ENCODE data around the gene SPC25.

The SPC25 gene

GRCh38 chr2:168851674-168852320 is 38.4 kb downstream of the SPC25 start:
- Histone ChIP-seq H3K9ac (ENCODE audit: low read depth in 1 of 2, low read length in 2 of 2) (no peak overlapping the region), H3K4me3 (ENCODE audit: low read depth in 1 of 2, low read length in 2 of 2) (no peak overlapping the region), H3K27me3 (ENCODE audit: control insufficient read depth in 1 of 2, insufficient read depth in 2 of 2, low read length in 2 of 2) (no peaks in the 10 kb centered on the region), H3K36me3 (ENCODE audit: control insufficient read depth in 1 of 2, insufficient read depth in 2 of 2, low read length in 2 of 2) (peaks cover 10 to 20% of the 10 kb centered on the region in 2 donors), H3K4me1 (ENCODE audit: control insufficient read depth in 1 of 2, insufficient read depth in 2 of 2, low read length in 2 of 2) (no peaks in the 10 kb centered on the region), H3K9me3 (ENCODE audit: control insufficient read depth in 1 of 2, low read length in 2 of 2) (no peaks in the 10 kb centered on the region), H3K27ac (ENCODE audit: low read depth, low read length) (no peak overlapping the region)

GRCh38 chr2:168850846-168851245 is 39.4 kb downstream of the SPC25 start:
- Histone ChIP-seq H3K4me3 (ENCODE audit: low read depth in 1 of 2, low read length in 2 of 2) (no peak overlapping the region), H3K9me3 (ENCODE audit: control insufficient read depth in 1 of 2, low read length in 2 of 2) (no peaks in the 10 kb centered on the region), H3K9ac (ENCODE audit: low read depth in 1 of 2, low read length in 2 of 2) (no peak overlapping the region), H3K4me1 (ENCODE audit: control insufficient read depth in 1 of 2, insufficient read depth in 2 of 2, low read length in 2 of 2) (no peaks in the 10 kb centered on the region), H3K27me3 (ENCODE audit: control insufficient read depth in 1 of 2, insufficient read depth in 2 of 2, low read length in 2 of 2) (no peaks in the 10 kb centered on the region), H3K36me3 (ENCODE audit: control insufficient read depth in 1 of 2, insufficient read depth in 2 of 2, low read length in 2 of 2) (peaks cover 10 to 29% of the 10 kb centered on the region in 2 donors), H3K27ac (ENCODE audit: low read depth, low read length) (no peak overlapping the region)

GRCh38 chr2:168849610-168850009 is 40.6 kb downstream of the SPC25 start:
- H3K4me3 ChIP-seq (ENCODE audit: low read depth in 1 of 2, low read length in 2 of 2): no peak overlapping the region
- H3K27me3 ChIP-seq (ENCODE audit: control insufficient read depth in 1 of 2, insufficient read depth in 2 of 2, low read length in 2 of 2): no peaks in the 10 kb centered on the region
- H3K27ac ChIP-seq (ENCODE audit: low read depth, low read length): no peak overlapping the region
- H3K9me3 ChIP-seq (ENCODE audit: control insufficient read depth in 1 of 2, low read length in 2 of 2): no peaks in the 10 kb centered on the region
- no peaks in the 10 kb centered on the region for H3K4me1 ChIP-seq (ENCODE audit: control insufficient read depth in 1 of 2, insufficient read depth in 2 of 2, low read length in 2 of 2)
- no peak overlapping the region for H3K9ac ChIP-seq (ENCODE audit: low read depth in 1 of 2, low read length in 2 of 2)
- peaks cover 8 to 30% of the 10 kb centered on the region in 2 donors for H3K36me3 ChIP-seq (ENCODE audit: control insufficient read depth in 1 of 2, insufficient read depth in 2 of 2, low read length in 2 of 2)

- Histone ChIP-seq H3K9ac (ENCODE audit: low read depth in 1 of 2, low read length in 2 of 2) (no peak overlapping the region), H3K4me1 (ENCODE audit: control insufficient read depth in 1 of 2, insufficient read depth in 2 of 2, low read length in 2 of 2) (no peaks in the 10 kb centered on the region), H3K9me3 (ENCODE audit: control insufficient read depth in 1 of 2, low read length in 2 of 2) (no peaks in the 10 kb centered on the region), H3K4me3 (ENCODE audit: low read depth in 1 of 2, low read length in 2 of 2) (no peak overlapping the region), H3K36me3 (ENCODE audit: control insufficient read depth in 1 of 2, insufficient read depth in 2 of 2, low read length in 2 of 2) (peaks cover 6 to 30% of the 10 kb centered on the region in 2 donors), H3K27ac (ENCODE audit: low read depth, low read length) (no peak overlapping the region), H3K27me3 (ENCODE audit: control insufficient read depth in 1 of 2, insufficient read depth in 2 of 2, low read length in 2 of 2) (no peaks in the 10 kb centered on the region)
Observed at GRCh38 chr2:168848225-168848624, 42.0 kb downstream of the SPC25 start.

GRCh38 chr2:168843253-168843652 is 47.0 kb downstream of the SPC25 start:
- peaks cover 0 to 16% of the 10 kb centered on the region in 2 donors for H3K36me3 ChIP-seq (ENCODE audit: control insufficient read depth in 1 of 2, insufficient read depth in 2 of 2, low read length in 2 of 2)
- H3K4me3 ChIP-seq (ENCODE audit: low read depth in 1 of 2, low read length in 2 of 2): no peak overlapping the region
- H3K27ac ChIP-seq (ENCODE audit: low read depth, low read length): no peak overlapping the region
- no peaks in the 10 kb centered on the region for H3K9me3 ChIP-seq (ENCODE audit: control insufficient read depth in 1 of 2, low read length in 2 of 2)
- H3K27me3 ChIP-seq (ENCODE audit: control insufficient read depth in 1 of 2, insufficient read depth in 2 of 2, low read length in 2 of 2): no peaks in the 10 kb centered on the region
- H3K9ac ChIP-seq (ENCODE audit: low read depth in 1 of 2, low read length in 2 of 2): no peak overlapping the region
- no peaks in the 10 kb centered on the region for H3K4me1 ChIP-seq (ENCODE audit: control insufficient read depth in 1 of 2, insufficient read depth in 2 of 2, low read length in 2 of 2)

- H3K36me3 ChIP-seq (ENCODE audit: control insufficient read depth in 1 of 2, insufficient read depth in 2 of 2, low read length in 2 of 2): peaks cover 2 to 17% of the 10 kb centered on the region in 2 donors
- H3K9me3 ChIP-seq (ENCODE audit: control insufficient read depth in 1 of 2, low read length in 2 of 2): no peaks in the 10 kb centered on the region
- H3K9ac ChIP-seq (ENCODE audit: low read depth in 1 of 2, low read length in 2 of 2): no peak overlapping the region
- H3K4me3 ChIP-seq (ENCODE audit: low read depth in 1 of 2, low read length in 2 of 2): no peak overlapping the region
- H3K27ac ChIP-seq (ENCODE audit: low read depth, low read length): no peak overlapping the region
- no peaks in the 10 kb centered on the region for H3K27me3 ChIP-seq (ENCODE audit: control insufficient read depth in 1 of 2, insufficient read depth in 2 of 2, low read length in 2 of 2)
- H3K4me1 ChIP-seq (ENCODE audit: control insufficient read depth in 1 of 2, insufficient read depth in 2 of 2, low read length in 2 of 2): no peaks in the 10 kb centered on the region
Observed at GRCh38 chr2:168841445-168841844, 48.8 kb downstream of the SPC25 start.

GRCh38 chr2:168835969-168836368 is 54.3 kb downstream of the SPC25 start:
- Histone ChIP-seq H3K4me3 (ENCODE audit: low read depth in 1 of 2, low read length in 2 of 2) (no peak overlapping the region), H3K27ac (ENCODE audit: low read depth, low read length) (no peak overlapping the region), H3K27me3 (ENCODE audit: control insufficient read depth in 1 of 2, insufficient read depth in 2 of 2, low read length in 2 of 2) (no peaks in the 10 kb centered on the region), H3K4me1 (ENCODE audit: control insufficient read depth in 1 of 2, insufficient read depth in 2 of 2, low read length in 2 of 2) (no peaks in the 10 kb centered on the region), H3K9me3 (ENCODE audit: control insufficient read depth in 1 of 2, low read length in 2 of 2) (no peaks in the 10 kb centered on the region), H3K36me3 (ENCODE audit: control insufficient read depth in 1 of 2, insufficient read depth in 2 of 2, low read length in 2 of 2) (peaks cover 14 to 40% of the 10 kb centered on the region in 2 donors), H3K9ac (ENCODE audit: low read depth in 1 of 2, low read length in 2 of 2) (no peak overlapping the region)

- Histone ChIP-seq H3K9ac (ENCODE audit: low read depth in 1 of 2, low read length in 2 of 2) (no peak overlapping the region), H3K9me3 (ENCODE audit: control insufficient read depth in 1 of 2, low read length in 2 of 2) (no peaks in the 10 kb centered on the region), H3K4me3 (ENCODE audit: low read depth in 1 of 2, low read length in 2 of 2) (no peak overlapping the region), H3K4me1 (ENCODE audit: control insufficient read depth in 1 of 2, insufficient read depth in 2 of 2, low read length in 2 of 2) (no peaks in the 10 kb centered on the region), H3K27me3 (ENCODE audit: control insufficient read depth in 1 of 2, insufficient read depth in 2 of 2, low read length in 2 of 2) (no peaks in the 10 kb centered on the region), H3K27ac (ENCODE audit: low read depth, low read length) (no peak overlapping the region), H3K36me3 (ENCODE audit: control insufficient read depth in 1 of 2, insufficient read depth in 2 of 2, low read length in 2 of 2) (peaks cover 22 to 56% of the 10 kb centered on the region in 2 donors)
Observed at GRCh38 chr2:168831662-168832061, 58.6 kb downstream of the SPC25 start.

- Histone ChIP-seq H3K27ac (ENCODE audit: low read depth, low read length) (no peak overlapping the region), H3K9ac (ENCODE audit: low read depth in 1 of 2, low read length in 2 of 2) (no peak overlapping the region), H3K4me1 (ENCODE audit: control insufficient read depth in 1 of 2, insufficient read depth in 2 of 2, low read length in 2 of 2) (no peaks in the 10 kb centered on the region), H3K36me3 (ENCODE audit: control insufficient read depth in 1 of 2, insufficient read depth in 2 of 2, low read length in 2 of 2) (peaks cover 16 to 49% of the 10 kb centered on the region in 2 donors), H3K9me3 (ENCODE audit: control insufficient read depth in 1 of 2, low read length in 2 of 2) (no peaks in the 10 kb centered on the region), H3K27me3 (ENCODE audit: control insufficient read depth in 1 of 2, insufficient read depth in 2 of 2, low read length in 2 of 2) (no peaks in the 10 kb centered on the region), H3K4me3 (ENCODE audit: low read depth in 1 of 2, low read length in 2 of 2) (no peak overlapping the region)
Observed at GRCh38 chr2:168830958-168831357, 59.3 kb downstream of the SPC25 start.

- no peaks in the 10 kb centered on the region for H3K27me3 ChIP-seq (ENCODE audit: control insufficient read depth in 1 of 2, insufficient read depth in 2 of 2, low read length in 2 of 2)
- peaks cover 6 to 15% of the 10 kb centered on the region in 2 donors for H3K36me3 ChIP-seq (ENCODE audit: control insufficient read depth in 1 of 2, insufficient read depth in 2 of 2, low read length in 2 of 2)
- H3K9ac ChIP-seq (ENCODE audit: low read depth in 1 of 2, low read length in 2 of 2): no peak overlapping the region
- H3K27ac ChIP-seq (ENCODE audit: low read depth, low read length): no peak overlapping the region
- no peaks in the 10 kb centered on the region for H3K4me1 ChIP-seq (ENCODE audit: control insufficient read depth in 1 of 2, insufficient read depth in 2 of 2, low read length in 2 of 2)
- H3K4me3 ChIP-seq (ENCODE audit: low read depth in 1 of 2, low read length in 2 of 2): no peak overlapping the region
- no peaks in the 10 kb centered on the region for H3K9me3 ChIP-seq (ENCODE audit: control insufficient read depth in 1 of 2, low read length in 2 of 2)
Observed at GRCh38 chr2:168825126-168825525, 65.1 kb downstream of the SPC25 start.
